GM13976 (cell line): Measurements from ENCODE around the gene MID2.

ENCODE experiments used
- DNase-seq: peaks from one replicate; pipeline ENCODE4 v3.0.0; 2012; ENCODE audit warnings: low spot score
- CTCF ChIP-seq: IDR thresholded peaks from 2 replicates; pipeline ENCODE4 v1.5.1; 2012; ENCODE audit warnings: borderline replicate concordance, mild to moderate bottlenecking; ENCODE audit not compliant: insufficient read depth; ENCODE audit errors: extremely low read depth, missing control alignments, control extremely low read depth
- in situ Hi-C: fragments of 300-500 bp; cut with MboI; formaldehyde crosslinking; loops from one replicate; pipeline ENCODE4 v1.12.0; 2022; ENCODE audit warnings: low sequenced_read_pairs, mixed read lengths, inconsistent platforms; ENCODE audit not compliant: unreplicated experiment

Gene MID2

GRCh38 chrX:107971636-107972035 lies 146.0 kb downstream of the MID2 start:
- no peak for TF ChIP-seq CTCF
- in situ Hi-C loops: no loop called here
- DNase-seq: no peak
